Progenitor cell of endocrine pancreas (in vitro differentiated cells): ENCODE results near the gene PPP5C. TPM values are rescaled to one million over a fixed set of nuclear protein-coding genes. Genes with fewer than 3 reads are reported as not detected.
A peak's percentile ranks its signal among the peaks of the same experiment; 100 is the strongest.

ENCODE experiments used
- DNase-seq: peaks from one replicate; pipeline ENCODE4 v3.0.0; 2021; ENCODE audit warnings: low spot score; ENCODE audit not compliant: unreplicated experiment
- H3K27ac Mint-ChIP-seq: 2 replicates; pipeline ENCODE4 v1.8.0; 2021; ENCODE audit warnings: mild to moderate bottlenecking, moderate library complexity, mixed read lengths
- H3K27me3 Mint-ChIP-seq: 2 replicates; pipeline ENCODE4 v1.8.0; 2021; ENCODE audit warnings: mixed read lengths
- H3K36me3 Mint-ChIP-seq: 2 replicates; pipeline ENCODE4 v1.8.0; 2022; ENCODE audit warnings: mixed read lengths; ENCODE audit not compliant: insufficient read depth
- H3K4me1 Mint-ChIP-seq: 2 replicates; pipeline ENCODE4 v1.8.0; 2021; ENCODE audit warnings: low read depth, mixed read lengths
- H3K4me3 Mint-ChIP-seq: 2 replicates; pipeline ENCODE4 v1.8.0; 2021; ENCODE audit warnings: low read depth, mild to moderate bottlenecking, moderate library complexity, mixed read lengths
- H3K9me3 Mint-ChIP-seq: 2 replicates; pipeline ENCODE4 v1.8.0; 2021; ENCODE audit warnings: low read depth, mixed read lengths
- total RNA-seq: library from RNA; stranded (reverse); gene quantifications from 2 replicates; pipeline ENCODE4 v1.2.1, GENCODE V29; 2021
- TF ChIP-seq, protein P1 (sequence below): fragments of 200-600 bp; sonication (generic); IDR thresholded peaks from one replicate; pipeline ENCODE4 v1.5.0; 2021; ENCODE audit warnings: antibody characterized with exemption, mild to moderate bottlenecking; ENCODE audit not compliant: unreplicated experiment

Gene PPP5C
- total RNA-seq, 1 donor from 2014 or later = 97.8 TPM

DNA sequence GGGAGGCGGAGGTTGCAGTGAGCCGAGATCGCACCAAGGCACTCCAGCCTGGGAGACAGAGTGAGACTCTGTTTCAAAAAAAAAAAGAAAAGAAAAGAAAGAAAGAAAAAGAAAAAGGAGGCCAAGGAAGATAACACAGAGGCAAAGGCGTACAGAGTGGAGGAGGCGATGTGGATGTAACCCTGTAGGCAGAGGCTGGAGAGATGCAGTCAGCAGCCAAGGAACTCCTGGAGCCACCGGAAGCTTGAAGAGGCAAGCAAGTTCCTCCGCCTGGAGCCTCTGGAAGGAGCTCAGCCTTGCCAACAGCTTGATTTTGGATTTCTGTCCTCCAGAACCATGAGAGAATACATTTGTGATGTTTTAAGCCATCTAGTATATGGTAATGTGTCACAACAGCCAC lies 73.2 kb downstream of the PPP5C start:
- no peak overlapping the region for H3K27ac Mint-ChIP-seq

GRCh38 chr19:46422344-46422743 lies 75.5 kb downstream of the PPP5C start:
- Mint-ChIP-seq H3K9me3 (no peaks in the 10 kb centered on the region), H3K4me3 (no peak overlapping the region), H3K27ac (no peak overlapping the region), H3K4me1 (peaks cover 7% of the 10 kb centered on the region), H3K27me3 (no peaks in the 10 kb centered on the region), H3K36me3 (no peaks in the 10 kb centered on the region)
- TF ChIP-seq, protein P1, sequence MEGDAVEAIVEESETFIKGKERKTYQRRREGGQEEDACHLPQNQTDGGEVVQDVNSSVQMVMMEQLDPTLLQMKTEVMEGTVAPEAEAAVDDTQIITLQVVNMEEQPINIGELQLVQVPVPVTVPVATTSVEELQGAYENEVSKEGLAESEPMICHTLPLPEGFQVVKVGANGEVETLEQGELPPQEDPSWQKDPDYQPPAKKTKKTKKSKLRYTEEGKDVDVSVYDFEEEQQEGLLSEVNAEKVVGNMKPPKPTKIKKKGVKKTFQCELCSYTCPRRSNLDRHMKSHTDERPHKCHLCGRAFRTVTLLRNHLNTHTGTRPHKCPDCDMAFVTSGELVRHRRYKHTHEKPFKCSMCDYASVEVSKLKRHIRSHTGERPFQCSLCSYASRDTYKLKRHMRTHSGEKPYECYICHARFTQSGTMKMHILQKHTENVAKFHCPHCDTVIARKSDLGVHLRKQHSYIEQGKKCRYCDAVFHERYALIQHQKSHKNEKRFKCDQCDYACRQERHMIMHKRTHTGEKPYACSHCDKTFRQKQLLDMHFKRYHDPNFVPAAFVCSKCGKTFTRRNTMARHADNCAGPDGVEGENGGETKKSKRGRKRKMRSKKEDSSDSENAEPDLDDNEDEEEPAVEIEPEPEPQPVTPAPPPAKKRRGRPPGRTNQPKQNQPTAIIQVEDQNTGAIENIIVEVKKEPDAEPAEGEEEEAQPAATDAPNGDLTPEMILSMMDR = no peak
- DNase-seq = no peak

More for the DNA sequence above, 73.2 kb downstream of the PPP5C start:
- TF ChIP-seq, protein P1 = no peak
- Mint-ChIP-seq H3K4me3 (no peak overlapping the region), H3K36me3 (no peaks in the 10 kb centered on the region), H3K9me3 (no peaks in the 10 kb centered on the region), H3K27me3 (no peaks in the 10 kb centered on the region), H3K4me1 (peaks cover 10% of the 10 kb centered on the region)
- no peak for DNase-seq

- peaks cover 7% of the 10 kb centered on the region for H3K4me1 Mint-ChIP-seq
- H3K27me3 Mint-ChIP-seq = peaks cover 7% of the 10 kb centered on the region
- DNase-seq = no peak
- no peaks in the 10 kb centered on the region for H3K9me3 Mint-ChIP-seq
- H3K4me3 Mint-ChIP-seq = no peak overlapping the region
- H3K27ac Mint-ChIP-seq = no peak overlapping the region
- TF ChIP-seq, protein P1 = no peak
- no peaks in the 10 kb centered on the region for H3K36me3 Mint-ChIP-seq
Measured at GRCh38 chr19:46423188-46423587, 76.3 kb downstream of the PPP5C start.

DNA sequence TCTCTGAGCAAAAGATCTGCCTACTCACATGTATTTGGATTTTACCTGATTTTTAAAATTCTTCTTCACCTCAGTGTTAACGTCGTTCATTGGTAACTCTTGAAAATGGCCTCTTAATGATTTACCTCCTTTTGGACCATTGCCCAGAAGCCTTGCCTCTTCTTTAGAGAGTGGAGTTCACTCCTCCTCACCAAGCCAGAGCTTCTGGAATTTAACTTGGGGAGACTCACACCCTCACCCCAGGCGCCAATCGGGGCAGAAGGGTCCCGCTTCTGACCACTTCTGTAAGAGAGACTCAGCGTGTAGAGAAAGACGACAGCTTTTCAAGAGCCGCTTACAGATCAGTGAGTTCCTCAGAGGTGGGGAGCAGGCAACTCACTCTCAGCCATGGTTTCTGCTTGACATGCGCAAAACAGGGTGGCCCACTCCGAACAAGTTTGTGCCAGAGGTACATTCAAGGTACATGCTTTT lies 79.2 kb downstream of the PPP5C start:
- Mint-ChIP-seq H3K9me3 (no peaks in the 10 kb centered on the region), H3K36me3 (no peaks in the 10 kb centered on the region), H3K4me1 (peaks cover 7% of the 10 kb centered on the region), H3K27ac (peak overlapping the region; percentile 85), H3K4me3 (peak overlapping the region; percentile 80), H3K27me3 (peaks cover 29% of the 10 kb centered on the region)
- TF ChIP-seq, protein P1 = no peak
- DNase-seq = no peak

DNA sequence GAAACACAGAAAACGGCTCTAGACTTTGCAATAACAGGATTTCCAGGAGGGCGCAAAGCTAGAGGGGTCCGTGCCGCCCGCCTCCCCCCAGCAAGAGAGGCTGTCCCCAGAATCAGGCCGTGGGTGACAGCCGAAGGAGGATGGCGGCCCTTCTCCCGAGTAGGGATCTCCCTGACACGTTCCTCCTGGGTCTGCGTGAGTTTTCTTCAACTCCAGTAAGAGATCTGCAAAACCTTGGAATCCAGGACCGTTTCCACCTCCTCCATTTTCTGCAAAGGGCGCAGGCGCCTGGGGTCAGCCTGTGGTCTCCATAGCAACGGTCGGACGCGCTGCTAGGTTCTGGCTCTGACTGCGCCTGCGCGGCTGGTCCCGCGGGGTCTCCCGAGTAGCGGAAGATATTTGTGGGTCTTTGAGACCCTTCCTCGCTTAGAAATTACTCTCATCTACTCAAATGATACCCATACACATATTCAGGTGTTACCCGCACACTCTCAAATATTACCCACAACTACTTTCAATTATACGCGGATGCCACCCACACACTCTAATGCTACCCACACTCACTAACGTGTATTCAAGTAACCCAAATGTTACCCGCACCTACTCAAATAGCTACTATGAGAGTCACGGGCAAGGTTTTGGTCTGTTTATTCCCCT lies 79.7 kb downstream of the PPP5C start:
- H3K27me3 Mint-ChIP-seq = peaks cover 31% of the 10 kb centered on the region
- peak overlapping the region; percentile 85 for H3K27ac Mint-ChIP-seq
- H3K36me3 Mint-ChIP-seq = no peaks in the 10 kb centered on the region
- H3K9me3 Mint-ChIP-seq = no peaks in the 10 kb centered on the region
- DNase-seq = peak; percentile 71
- H3K4me3 Mint-ChIP-seq = peak overlapping the region; percentile 80
- H3K4me1 Mint-ChIP-seq = peaks cover 7% of the 10 kb centered on the region
- TF ChIP-seq, protein P1 = no peak
